ENCODE results near the gene MSL3B.

- no peak for TF ChIP-seq POLR2A (IDR thresholded peaks at IDR 0.05; ENCODE audit: low read depth, low read length)
- TF ChIP-seq PAX5 (IDR thresholded peaks at IDR 0.05; ENCODE audit: insufficient read depth, low read length, severe bottlenecking), result no peak
- TF ChIP-seq POLR2AphosphoS5 (IDR thresholded peaks at IDR 0.05; ENCODE audit: low read depth, low read length), result no peak
- no peak for TF ChIP-seq SPI1 (IDR thresholded peaks at IDR 0.05; ENCODE audit: low read depth, low read length)
Measured at GRCh38 chr2:233917116-233917515, 48.9 kb upstream of the MSL3B start, which contains the start of gene TRPM8.

All from GM12891 (cell line).